ENCODE data around the gene ALAS1.

The ALAS1 gene

DNA sequence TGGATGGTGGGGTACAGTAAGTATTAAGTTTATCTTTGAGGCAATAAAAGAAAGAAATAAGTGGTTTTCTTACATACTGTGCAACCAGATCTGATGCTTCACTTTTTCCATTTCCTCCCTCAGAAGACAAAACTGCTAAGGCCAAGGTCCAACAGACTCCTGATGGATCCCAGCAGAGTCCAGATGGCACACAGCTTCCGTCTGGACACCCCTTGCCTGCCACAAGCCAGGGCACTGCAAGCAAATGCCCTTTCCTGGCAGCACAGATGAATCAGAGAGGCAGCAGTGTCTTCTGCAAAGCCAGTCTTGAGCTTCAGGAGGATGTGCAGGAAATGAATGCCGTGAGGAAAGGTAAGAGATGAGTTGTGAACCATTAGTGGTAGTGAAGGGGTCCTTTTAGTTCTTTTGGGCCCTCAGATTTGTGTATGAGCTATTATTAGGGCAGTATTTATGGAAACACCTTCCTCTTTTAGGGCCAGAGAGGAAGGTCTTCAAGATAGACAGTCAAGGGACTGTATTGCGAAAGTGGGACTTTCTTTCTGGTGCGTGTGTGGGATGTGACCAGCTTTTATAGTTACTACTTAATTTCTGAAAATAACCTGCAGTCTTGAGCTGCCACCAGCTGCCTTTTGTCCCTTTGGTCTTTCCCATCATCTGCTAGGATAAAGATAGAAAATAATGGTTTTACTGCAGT, 4.6 kb downstream of the ALAS1 start:
- DNase-seq, result no peak

DNA sequence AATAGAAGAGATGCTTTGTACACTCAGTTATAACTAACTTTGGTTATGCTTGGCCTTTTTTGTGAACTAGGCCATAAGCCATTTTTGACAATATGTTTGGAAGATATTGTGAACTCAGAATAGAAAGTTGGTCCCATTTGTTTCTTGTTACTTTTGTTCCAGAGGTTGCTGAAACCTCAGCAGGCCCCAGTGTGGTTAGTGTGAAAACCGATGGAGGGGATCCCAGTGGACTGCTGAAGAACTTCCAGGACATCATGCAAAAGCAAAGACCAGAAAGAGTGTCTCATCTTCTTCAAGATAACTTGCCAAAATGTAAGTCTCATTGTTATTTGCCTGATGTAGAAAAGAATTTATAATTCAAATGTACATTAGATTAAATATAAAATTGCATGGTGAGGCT, 5.7 kb downstream of the ALAS1 start:
- no peak for DNase-seq

DNA sequence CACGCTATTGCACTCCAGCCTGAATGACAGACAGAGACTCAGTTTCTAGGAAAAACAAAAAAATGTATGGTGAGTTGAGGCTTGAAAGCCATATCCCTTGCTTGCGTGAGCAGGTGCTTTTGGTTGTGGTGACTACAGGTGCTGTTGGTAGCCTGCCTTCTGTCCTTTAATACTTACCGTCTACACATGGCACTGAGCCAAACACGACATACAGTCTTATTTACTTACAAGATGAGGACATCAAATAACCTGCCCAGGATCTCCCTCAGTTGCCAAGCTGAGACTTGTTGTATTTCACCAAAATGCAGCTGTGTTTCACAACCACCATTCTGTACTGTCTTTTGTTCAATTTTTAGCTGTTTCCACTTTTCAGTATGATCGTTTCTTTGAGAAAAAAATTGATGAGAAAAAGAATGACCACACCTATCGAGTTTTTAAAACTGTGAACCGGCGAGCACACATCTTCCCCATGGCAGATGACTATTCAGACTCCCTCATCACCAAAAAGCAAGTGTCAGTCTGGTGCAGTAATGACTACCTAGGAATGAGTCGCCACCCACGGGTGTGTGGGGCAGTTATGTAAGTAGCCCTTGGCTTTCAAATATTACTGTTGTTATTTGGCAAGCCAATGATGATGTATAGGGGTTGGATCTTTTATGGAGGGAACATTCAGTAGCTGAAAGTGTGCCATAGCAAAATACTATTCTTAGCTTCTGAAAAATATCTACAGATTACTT, 6.5 kb downstream of the ALAS1 start:
- no peak for DNase-seq

DNA sequence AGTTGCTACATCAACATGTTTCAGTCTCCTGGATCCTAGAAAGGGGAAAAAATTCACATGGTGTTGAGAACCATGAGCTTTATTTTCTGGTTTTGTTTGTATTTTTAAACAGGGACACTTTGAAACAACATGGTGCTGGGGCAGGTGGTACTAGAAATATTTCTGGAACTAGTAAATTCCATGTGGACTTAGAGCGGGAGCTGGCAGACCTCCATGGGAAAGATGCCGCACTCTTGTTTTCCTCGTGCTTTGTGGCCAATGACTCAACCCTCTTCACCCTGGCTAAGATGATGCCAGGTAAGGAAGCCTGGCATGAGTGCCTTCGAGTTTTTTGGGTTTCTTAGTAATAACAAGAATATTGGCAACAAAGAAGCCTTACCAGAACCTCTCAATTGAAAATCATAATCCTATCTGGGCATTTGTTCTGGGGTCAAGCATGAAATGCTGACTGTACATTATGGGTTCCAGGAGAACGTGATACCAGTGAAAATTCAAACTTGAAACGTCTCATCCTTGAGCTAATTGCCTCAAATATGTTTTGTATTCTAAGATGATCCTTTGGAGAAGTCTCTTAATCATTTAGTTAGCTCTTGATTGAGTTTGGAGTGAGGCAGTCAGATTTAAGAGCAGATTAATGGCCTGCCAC, 7.9 kb downstream of the ALAS1 start:
- no peak for DNase-seq

DNA sequence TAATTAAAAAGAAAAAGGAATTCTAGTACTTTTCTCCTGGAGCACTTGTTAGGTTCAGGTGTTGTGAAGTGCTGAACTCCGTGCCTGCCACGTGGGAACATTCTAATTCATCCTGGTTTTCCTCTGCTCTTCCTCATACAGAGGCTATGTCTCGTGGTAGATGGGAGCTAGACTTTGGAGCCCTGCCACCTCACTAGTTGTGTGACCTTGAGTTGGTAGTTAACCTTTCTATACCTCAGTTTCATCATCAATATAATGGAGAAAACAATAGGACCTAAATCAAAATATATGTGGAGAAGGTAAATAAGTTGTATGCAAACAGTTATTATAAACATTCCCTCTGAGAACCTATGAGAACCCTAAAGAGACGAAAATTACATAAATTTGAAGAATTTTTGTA, 10.6 kb downstream of the ALAS1 start:
- no peak for DNase-seq

DNA sequence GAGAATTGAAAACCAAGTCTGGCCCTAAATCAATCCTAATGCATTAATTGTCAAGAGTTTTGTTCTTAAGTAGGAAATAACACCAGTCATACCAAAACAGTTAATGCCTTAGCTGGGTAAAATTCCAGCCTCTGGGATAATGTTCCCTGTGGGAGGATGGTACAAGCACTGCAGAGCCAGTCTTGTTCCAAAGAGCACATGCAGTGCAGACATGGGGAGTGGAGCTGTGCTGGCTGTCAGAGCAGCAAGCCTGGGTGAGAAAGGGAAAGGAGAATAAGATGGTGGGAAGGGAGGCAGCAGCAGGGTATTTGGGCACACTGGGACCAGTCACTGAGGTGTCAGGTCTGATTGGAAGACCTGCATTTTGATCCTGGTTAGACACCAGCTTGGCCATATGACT, 12.1 kb downstream of the ALAS1 start:
- no peak for DNase-seq

DNA sequence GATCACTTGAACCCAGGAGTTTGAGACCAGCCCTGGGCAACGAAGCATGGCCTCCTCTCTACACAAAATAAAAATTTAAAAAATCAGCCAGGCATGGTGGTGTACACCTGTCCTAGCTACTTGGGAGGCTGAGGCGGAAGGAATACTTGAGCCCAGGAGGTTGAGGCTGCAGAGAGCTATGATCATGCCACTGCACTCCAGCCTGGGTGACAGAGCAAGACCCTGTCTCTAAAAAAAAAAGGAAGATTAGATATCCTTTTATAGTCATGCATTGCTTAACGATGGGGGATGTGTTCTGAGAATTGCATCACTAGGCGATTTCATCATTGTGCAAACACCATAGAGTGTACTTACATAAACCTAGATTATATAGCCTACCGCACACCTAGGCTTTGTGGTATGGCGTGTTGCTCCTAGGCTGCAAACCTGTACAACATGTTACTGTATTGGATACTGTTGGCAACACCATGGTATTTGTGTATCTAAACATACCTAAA, 12.6 kb downstream of the ALAS1 start:
- no peak for DNase-seq

DNA sequence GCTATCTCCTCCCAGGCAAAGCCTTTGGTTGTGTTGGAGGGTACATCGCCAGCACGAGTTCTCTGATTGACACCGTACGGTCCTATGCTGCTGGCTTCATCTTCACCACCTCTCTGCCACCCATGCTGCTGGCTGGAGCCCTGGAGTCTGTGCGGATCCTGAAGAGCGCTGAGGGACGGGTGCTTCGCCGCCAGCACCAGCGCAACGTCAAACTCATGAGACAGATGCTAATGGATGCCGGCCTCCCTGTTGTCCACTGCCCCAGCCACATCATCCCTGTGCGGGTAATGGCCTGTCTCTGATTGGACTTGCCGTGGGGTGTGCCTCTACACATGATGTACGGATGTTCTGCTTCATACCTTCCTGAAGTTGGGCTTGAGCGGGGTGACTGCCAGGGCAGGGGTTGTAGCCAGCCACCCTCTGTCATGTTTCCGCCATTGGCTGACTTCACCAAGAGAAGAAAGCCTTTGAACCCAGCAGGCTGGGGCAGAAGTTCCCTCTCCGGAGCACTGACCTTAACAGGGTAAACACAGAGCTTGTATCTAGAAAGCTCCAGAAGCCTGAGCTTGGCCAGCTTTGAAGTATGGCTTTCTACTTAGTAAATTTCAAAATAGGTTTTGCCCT, 13.4 kb downstream of the ALAS1 start:
- no peak for DNase-seq

DNA sequence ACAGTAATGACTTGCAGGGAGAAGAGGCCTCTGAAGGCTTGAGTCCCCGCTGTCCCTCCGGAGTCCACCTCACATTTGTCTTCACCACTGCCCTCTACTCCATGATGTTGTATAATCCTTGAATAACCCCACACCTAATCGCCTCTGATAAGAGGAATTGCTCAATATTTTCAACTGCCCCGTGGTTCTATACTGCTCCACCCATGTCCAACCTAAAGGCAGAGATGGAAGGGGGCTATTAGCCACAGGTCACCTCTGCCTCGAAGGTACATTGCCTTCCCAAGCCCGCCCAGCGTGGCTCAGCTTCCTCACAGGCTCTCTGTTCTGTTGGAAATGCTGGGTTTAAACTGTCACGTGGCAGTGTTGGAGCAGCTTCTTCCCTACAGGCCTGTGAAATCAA, 15.0 kb downstream of the ALAS1 start:
- DNase-seq, result no peak

DNA sequence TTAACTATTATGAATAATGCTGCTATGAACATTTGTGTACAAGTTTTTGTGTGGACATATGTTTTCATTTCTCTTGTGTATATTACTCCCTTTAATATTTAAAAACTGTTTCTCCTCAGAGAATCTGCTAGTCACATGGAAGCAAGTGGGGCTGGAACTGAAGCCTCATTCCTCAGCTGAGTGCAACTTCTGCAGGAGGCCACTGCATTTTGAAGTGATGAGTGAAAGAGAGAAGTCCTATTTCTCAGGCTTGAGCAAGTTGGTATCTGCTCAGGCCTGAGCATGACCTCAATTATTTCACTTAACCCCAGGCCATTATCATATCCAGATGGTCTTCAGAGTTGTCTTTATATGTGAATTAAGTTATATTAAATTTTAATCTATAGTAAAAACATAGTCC, 15.9 kb downstream of the ALAS1 start:
- no peak for DNase-seq

DNA sequence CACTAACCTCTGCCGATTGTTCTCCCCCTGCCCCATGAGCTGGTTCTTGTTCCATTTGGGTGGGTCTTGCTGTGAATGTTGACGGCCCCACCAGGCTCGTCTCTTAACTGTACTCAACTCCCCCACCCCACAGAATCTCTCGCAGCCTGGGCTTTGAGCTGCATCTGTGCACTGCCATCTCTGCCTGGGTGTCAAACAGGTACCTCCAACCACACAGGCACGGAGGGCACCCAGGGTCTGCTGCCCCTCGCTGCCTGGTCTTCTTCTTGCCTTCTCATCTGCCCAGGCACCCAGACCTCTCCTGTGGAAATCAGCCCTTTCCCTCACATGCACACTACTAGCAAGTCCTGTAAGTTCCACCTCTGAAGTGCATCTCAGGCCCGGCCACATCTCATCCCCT, 17.4 kb downstream of the ALAS1 start:
- DNase-seq, result no peak

DNA sequence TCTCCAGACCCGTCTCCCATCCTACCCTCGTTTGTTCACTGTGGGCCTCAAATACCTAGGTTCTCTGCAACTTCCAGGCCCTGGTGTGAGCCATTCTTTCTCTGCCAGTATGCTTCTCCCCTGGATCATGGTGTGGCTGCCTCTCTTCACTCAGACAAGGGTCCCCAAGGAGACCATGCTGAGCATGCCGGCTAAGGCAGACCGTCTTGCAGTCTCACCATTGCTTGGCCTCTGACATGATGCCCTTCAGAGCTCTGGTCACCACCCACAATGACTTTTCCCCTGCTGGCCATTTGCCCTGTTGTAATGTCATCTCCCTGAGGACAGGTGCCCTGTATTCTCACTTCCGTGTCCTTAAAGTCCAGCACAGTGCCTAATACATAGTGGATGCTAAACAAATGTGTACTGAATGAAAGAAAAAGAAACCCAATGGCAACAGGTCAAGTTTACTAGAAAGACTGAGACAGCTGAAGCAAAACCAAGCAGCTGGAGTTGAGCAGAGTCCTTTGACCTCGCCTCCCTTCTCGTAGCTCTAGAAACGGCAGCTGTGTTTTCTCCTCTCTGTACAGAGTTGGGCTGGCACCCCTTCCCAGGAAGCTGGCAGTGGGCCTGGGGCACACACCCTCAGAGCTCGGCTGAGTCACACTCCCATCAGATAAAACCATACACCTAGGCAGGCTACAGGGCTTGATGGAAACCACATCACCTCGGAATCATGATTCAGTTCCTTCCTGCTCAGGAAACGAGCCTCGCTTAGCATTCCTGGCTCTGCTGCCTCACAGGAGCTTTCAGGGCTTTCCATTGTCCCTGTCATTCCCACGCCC, 18.8 kb downstream of the ALAS1 start:
- DNase-seq, result no peak

DNA sequence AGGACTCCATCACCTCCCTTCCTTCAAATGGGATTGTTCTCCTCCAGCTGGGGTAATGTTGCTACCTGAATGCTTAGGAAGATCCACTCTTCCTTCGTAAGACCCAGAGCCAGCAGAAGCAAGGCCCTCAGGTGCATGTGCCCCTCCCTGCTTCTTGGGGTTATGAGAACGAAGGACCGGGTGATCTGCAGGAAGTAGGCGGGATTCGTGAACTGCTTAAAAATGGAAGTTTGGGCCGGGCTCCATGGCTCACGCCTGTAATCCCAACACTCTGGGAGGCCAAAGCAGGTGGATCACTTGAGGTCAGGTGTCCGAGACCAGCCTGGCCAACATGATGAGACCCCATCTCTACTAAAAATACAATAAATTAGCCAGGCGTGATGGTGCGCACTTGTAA, 19.4 kb downstream of the ALAS1 start:
- no peak for DNase-seq

DNA sequence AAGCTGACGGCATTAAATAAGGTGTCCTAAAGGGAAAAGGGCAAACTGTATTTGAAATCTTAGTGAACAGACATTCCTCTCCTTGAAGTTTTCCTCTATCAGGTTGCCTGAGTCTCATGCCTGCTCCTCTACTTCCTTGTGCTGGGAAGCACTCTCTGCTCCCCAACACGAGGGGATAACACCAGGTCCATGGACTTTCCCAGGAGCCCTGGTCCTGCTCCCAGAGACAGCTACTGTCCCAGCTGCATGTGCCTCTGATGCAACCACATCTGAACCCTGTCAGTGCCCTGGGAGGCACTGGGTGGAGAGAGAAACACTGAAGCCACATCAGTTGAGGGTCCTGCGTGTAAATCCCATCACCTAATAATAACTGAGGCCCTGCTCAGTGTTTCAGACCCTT, 20.1 kb downstream of the ALAS1 start:
- DNase-seq, result no peak

DNA sequence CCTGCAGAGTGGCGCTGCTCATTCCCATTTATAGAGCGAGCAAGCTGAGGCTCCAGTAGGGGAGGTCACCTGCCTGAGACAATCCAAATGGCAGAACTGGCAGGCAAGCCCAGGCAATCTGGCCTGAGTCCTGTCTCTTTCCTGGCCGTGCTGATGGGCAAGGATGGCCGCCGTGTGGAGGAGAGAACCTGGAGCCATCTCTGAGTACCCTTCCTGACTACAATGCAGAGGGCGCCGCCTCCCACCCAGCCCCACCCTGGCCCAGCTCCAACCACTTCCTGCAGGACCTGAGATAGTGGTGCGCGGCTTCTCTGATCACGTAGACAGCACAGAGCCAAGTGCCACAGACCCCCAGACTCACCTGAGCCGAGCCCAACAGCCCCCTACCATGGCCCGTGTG, 20.5 kb downstream of the ALAS1 start:
- no peak for DNase-seq

DNA sequence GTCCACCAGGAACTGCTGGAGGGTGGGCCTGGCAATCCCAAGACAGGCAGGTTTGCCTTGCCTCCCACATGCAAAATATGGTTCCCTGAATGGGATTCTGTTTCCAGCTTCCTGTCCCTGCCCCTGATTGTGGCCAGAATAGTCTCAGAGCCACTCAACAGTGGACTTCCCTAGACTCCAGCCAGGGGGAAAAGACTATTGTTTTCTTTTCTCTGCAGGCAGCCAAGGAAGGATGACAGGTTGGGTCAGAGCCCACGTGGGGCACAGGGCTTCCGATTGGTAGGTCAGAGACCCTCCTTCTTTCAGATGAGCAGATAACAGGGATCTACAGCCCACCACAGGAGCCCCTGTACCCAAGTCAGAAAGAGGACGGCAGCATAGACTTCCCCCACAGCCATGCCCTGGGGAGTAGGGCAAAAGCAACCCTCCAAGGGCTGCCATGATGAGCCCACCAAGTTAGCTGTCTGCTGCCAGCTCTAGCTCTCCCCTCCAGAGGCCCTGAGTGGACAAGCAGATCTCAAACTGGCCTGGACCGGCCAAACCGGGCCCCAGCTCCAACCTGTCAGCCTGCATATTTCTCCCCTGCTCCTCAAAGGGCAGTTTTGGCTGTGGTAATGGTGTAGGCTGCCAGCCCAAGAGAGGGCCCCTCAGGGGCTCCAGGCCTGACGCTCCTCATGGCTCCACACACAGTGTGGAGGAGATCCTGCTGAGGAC, 21.1 kb downstream of the ALAS1 start:
- no peak for DNase-seq

DNA sequence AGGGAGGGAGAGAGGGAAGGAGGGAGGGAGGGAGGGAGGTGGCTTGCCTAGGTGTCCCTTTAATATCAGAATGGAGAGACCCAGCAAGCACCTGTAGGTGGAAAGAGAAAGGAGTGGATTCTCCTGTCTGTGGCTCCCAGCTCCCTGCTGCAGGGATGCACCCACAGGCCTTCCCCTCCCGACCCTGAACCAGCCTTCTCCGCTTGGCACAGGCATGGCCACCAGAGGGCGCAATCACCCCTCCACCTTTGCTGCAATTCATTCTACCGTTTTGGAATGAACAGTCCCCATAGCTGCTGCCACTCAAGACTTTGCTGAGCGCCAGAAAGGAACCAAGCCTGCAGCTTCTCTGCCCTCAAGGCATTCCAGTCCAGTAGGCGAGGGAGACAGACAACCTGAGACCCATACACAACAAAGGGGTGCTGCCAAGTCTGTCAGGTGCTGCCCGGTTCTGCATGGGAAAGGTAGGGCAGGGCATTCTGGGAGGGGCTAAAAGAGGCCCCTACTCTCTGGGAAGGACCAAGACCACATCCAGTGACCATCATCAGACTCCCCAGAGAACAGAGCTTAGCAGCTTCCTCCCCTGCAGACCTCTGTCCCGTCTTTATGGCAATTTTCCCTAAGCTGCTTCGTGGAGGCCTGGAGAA, 22.5 kb downstream of the ALAS1 start:
- no peak for DNase-seq

DNA sequence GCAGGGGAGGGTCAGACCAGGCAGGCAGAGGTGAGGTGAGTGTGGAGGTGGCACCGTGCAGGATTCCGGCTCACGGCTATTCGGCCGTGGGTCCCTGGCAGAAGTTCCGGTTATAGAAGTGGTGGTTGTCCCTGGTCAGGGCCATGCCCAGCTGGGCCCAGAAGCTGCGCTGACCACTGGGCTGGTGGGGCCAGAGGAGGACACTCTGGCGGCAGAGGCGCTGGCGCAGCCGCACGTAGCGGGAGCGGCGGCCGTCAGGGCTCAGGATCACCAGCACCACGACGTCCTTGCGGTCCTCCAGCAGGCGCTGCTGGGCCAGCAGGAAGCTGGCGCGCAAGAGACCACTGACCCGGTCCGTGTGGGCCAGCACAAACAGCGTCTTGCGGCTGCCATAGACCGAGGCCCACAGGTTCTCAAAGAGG, 23.2 kb downstream of the ALAS1 start:
- no peak for DNase-seq

DNA sequence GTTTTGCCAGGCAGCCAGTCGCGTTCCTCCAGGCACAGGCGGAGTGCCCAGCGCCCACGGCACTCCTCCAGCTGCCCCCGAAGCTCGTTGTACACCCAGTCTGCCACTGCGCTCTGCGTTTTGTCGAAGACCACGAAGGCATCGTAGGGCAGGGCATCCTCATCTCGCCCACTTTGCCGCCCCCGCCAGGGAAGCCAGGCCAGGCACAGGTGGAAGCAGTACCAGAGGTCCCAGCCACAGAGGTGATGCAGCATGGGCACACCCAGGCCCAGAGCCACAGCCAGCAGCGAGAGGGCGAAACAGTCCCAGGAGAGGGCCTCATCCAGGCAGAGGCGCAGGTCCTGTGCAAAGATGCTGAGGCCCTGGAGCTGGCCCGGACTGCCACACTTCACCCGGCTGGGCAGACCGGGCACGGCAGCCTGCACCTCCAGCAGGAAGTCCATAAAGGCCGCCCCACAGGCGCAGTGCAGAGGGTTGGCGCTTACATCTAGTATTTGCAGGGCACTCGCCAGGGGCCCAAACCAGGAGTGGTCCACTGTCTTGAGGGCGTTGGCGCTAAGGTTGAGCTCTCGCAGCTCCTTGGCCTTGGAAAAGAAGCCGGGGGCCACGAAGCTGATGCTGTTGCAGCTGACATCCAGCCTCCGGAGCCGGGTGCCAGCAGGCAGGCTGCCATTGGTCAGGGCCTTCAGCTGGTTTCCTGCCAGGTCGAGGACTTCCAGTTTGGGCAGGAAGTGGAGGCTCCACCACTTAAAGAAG, 23.8 kb downstream of the ALAS1 start:
- no peak for DNase-seq

DNA sequence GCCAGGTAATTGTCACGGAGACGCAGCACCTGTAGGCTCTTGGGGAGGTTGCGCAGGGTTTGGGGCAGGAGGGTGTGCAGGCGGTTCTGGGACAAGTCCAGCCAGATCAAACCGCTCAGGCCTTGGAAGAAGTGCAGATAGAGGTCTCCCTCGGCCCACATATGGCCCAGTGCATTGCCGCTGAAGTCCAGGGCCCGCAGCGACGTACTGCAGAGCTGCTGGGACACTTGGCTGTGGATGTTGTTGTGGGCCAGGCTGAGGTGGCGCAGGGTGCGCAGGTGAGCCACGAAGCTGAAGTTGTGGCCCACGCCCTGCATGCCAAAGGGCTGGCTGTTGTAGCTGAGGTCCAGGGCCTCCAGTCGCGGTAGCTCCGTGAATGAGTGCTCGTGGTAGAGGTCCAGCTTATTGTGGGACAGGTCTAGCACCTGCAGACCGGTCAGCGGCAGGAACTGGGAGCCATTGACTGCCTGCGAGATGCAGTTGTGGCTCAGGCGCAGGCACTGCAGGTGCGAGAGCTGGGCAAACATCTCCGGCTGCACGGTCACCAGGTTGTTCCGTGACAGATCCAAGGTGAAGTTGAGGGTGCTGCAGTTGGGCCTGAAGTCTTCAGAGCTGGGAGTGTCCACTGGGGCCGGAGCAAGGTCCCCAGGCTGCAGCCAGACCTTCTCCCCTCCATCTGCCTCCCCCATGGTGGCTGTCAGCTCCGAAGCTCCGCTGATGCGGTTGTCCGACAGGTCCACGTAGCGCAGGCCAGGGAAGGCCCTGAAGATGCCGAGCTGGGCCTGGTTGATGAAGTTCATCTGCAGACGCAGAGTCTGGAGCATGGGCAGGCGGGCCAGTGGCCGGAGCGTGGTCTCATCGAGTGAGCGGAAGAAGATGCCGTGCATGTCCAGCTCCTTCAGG, 24.6 kb downstream of the ALAS1 start:
- DNase-seq, result no peak

All from cortex of kidney (tissue), 1 donor.